Stimulated activated CD4-positive, alpha-beta T cell treated with anti-CD3 and anti-CD28 coated beads, Interleukin-12 subunit alpha, Interleukin-12 subunit beta, amount 100 ng/mL, for 4 hours (primary cell): ENCODE measurements around the gene CEP112.

ENCODE experiments used
- DNase-seq: peaks from one replicate; pipeline ENCODE4 v3.0.0-alpha.2; 2020

CEP112 gene

DNA sequence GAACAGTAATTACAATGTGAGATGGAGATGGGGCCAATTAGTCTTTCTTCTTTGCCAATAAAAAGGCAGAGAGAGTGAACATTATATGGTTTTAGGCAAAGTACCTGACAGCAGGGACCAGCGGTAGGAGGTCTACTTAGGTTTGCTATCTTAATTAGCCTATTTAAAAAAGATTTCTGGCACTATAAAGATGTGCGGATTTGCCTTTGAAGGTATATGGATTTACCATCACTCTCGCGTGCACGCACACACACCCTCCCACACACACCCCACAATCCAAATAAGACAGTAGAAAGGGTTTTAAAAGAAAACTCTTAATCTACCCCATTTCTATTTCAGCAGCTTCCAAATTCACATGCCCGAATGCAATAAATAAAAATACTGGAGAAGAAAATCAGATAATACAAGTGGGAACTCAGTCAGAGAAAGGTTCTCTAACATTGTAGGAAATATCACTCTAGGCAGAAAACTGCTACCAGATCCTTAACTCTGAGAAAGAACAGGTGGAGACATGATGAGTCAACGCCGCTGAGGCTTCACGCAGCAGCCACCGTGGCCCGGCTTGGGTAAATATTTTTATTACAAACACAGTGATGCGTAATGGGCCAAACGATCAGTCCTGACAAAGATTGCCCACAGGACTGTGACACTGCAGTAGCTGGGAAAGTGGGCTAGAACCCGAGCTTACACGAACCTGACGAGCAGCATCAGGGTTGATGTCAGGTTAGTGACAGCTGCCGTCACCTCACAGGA, 563.9 kb downstream of the CEP112 start:
- no peak for DNase-seq

DNA sequence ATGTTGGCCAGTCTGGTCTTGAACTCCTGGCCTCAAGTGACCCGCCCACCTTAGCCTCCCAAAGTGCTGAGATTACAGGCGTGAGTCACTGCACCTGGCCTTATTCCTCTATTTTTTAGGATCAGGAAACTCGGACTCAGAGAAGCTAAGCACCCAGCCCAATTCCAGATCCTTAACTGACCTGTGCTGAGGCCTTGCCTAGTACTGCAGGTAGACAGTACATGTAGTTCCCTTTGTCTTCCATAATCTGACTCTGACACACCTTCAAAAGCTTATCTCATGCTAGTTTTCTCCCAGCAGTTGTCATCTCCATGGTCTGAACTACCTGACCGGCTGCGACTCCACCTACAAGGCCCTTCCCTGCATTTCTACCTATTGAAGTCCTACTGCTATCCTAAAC, 564.8 kb downstream of the CEP112 start:
- DNase-seq = no peak

DNA sequence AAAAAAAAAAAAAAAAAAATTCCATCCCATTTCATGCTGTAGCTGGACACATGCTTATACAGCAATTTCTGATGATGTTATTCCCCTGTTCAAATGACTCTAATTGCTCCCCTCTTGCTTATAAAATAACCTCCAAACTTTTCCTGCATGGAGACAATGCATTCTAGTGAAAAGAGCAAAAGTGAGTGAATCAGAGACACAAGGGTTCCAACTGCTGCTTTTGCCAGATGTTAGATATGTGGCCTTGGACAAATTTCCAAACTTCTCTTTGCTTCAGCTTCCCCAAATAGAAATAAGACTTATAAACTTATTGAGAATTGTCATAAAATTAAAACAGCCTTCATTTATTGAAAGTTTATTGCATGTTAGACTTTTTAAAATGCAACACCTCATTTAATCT, 565.5 kb downstream of the CEP112 start:
- DNase-seq = no peak

DNA sequence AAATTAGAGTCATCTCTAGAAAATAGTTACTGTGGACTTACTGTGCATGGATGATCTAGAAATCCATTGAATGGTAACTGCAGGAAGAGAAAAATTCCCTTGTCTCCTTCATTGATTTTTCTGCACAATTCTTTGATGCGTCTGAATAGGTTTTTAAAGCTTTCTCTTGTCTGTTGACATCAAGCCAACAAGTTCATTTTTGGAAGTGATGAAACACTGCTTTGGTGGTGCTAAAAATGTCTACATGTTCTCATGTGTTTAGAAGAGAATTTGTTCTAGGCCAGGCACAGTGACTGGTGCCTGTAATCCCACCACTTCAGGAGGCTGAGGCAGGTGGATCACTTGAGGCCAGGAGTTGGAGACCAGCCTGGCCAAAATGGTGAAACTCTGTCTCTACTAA, 573.4 kb downstream of the CEP112 start:
- DNase-seq = no peak

DNA sequence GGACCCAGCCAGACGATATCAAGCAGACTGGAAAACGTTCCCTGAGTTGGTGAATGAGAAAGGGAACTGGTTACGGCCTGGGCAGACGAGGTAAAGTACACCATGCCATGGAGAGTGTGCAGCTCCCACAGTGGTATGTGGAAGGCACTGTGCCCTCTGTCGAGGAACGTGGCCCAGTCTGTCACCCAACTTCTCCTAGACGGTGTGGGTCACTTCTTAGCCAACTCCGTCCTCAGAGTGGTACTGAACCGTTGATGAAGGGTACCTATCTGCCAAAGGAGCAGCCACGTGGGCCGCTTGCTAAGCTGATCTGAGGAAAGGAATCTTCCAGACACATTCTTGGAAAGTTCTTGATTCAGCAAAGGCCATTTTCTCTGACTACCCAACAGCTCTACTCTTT, 574.4 kb downstream of the CEP112 start:
- DNase-seq = no peak

DNA sequence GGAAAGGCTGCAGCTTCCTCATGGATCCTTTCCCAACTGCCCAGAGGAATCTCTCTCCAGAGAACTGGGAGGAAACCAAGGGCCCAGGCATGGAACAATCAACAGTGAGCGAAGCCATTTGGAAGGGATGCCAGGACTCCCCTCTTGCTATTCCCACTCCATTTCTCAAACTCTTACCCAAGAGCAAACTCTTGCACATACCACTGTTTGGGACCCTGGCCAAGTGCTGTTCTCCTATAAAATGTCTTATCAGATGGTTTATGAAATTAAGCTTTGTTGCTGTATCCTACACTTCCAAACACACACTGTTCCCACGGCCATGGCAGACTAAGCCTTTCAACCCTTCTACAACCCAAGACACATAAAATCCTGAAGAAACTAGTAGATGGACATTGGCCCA, 582.2 kb downstream of the CEP112 start:
- DNase-seq = no peak

DNA sequence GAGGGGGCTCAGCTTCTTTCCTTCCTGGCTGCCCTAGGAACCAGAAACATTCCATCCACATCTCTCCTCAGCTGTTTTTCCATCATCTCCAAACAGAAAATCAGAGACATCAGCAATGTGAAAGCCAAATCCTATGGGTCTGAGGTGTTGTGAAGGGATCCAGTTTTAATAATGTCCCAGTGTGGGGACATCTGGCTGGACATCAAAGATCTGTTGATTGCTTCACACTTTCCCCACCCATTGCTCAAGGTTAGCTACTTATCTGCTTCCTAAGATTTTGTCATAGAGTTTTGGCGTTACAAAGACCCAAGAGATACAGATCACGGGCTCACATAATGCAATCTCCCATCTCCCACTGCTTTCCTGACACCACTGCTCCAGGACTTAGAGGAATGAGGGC, 582.6 kb downstream of the CEP112 start:
- DNase-seq = no peak

DNA sequence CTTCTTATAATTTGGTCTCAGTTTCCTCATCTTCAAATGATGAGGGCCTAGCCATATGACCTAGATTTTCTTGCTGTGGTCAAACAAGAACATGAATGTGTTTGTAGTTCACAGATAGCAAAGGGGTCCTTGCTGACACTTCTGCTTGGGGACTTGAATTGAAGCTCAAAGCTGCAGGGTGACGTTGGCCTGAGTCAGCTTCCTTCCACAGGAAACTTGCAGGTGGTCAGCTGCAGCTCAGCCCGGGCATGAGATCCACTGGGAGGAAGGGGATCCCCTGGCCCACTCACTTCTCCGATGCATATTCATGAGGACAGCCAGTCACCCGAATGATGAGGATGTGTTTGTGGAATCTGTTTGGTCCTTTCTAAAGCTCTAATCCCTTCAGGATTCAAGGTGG, 587.9 kb downstream of the CEP112 start:
- no peak for DNase-seq

DNA sequence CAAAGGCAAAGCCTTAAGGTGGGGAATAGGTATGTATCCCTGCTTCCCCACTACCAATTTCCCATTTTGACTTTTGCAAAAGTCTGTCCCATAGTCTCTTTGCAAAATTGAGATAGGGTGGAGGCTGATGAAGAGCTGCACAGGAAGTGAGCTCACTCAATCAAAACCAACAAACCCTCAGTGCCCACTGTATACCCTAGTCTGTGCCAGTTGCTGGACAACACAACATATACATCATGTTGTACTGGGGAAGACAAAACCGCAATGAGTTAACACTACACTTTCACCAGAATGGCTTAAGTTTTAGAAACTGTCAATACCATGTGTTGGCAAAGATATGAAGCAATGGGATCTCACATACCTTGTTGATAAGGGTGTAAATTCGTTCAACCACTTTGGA, 590.1 kb downstream of the CEP112 start:
- no peak for DNase-seq

DNA sequence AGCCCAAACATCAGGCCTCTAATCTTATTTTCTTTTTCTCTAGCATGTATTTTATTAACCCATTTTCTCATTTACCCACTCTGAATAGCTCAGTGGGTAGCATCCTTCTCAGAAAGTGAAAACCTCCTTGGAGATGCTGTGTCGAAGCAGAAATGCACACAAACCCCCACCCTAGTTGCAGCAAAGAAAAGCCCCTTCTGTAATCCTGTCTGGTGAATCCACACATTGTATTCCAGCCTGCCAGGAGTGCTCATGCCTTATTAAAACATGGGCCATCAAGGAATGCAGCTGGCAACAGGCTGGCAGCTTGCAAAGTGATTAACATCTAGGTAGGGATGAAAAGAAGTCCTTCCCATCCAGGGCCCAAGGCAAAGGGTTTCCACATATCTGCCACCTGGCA, 590.8 kb downstream of the CEP112 start:
- DNase-seq = no peak

DNA sequence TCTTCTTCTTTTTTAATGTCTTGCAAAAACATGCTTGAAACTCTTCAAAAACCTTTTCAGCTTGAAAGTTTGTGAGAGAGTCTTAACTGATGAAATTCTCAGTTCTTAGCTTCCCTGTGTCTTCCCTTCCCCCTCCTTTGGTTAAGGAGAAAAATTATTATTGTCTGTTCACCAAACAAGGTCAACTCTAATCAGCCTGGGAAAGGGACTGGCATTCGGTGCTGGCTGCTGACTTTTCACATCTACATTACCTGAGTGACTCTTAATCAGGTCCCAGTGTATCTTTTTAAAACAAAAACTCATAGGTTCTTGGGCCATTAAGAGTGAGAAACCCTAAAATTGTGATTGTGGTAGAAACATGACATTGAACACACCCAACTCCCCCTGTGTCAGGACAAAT, 591.4 kb downstream of the CEP112 start:
- no peak for DNase-seq

DNA sequence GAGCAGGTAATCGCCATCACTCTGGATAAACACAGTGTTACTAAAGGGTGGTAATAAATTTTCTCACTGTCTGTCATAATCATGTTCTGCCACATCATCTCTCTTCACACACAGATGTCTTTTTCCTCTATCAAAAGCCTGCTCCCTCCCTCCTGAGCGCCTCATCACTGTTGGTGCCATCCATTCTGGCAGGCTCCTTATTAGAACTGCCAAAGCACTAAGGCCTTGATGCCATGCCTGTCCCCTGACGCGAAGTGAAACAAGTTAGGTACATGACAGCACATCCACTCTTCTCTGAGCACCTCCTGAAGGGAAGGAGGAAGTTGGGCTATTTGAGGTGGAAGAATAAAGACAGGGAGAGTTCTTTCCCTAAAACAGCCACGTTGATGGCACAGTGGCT, 592.3 kb downstream of the CEP112 start:
- DNase-seq = no peak

DNA sequence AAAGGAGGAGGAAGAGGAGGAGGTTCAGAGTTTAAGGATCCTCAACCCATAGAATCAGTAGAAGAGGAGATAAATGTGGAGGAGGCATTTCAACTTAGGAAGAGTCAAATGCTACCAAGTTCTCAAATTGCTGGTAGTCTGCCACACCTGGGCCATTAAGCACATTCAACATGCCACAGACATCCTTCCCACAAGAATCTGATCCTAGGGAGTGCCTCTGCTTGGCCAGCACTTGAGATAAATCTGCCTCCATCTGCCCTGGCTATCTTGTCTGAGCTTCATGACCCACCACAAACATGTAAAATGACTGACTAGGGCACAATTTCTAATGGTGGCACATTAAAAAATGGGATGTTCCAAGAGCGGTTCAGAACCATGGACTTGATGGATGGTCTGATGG, 593.2 kb downstream of the CEP112 start:
- DNase-seq = no peak

DNA sequence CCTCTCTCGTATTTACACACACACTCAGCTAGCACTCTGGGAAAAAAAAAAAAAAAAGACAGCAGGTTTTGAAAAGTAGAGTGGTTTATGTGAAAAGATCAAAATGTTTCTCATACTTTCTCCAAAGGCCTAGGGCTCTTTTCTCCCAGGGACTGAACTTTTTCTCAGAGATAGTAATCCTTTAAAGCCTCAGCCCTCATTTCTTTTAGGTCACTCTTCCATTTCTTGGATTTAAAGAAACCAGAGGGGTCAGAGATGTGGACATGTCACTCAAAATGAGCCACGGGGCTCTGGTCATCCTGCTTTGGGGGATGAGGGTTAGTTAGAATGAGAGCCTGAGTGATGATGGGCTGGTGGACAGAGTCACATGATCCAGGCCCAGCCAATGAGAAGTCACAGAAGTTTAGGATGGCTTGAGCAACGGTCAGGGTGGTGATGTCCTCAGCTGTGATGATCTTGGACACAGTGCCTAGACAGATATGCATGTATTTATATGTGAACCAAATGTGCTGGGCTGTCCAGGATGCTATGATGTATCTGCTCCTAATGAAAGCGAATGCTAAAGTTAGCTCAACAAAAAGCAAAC, 596.8 kb downstream of the CEP112 start:
- no peak for DNase-seq

DNA sequence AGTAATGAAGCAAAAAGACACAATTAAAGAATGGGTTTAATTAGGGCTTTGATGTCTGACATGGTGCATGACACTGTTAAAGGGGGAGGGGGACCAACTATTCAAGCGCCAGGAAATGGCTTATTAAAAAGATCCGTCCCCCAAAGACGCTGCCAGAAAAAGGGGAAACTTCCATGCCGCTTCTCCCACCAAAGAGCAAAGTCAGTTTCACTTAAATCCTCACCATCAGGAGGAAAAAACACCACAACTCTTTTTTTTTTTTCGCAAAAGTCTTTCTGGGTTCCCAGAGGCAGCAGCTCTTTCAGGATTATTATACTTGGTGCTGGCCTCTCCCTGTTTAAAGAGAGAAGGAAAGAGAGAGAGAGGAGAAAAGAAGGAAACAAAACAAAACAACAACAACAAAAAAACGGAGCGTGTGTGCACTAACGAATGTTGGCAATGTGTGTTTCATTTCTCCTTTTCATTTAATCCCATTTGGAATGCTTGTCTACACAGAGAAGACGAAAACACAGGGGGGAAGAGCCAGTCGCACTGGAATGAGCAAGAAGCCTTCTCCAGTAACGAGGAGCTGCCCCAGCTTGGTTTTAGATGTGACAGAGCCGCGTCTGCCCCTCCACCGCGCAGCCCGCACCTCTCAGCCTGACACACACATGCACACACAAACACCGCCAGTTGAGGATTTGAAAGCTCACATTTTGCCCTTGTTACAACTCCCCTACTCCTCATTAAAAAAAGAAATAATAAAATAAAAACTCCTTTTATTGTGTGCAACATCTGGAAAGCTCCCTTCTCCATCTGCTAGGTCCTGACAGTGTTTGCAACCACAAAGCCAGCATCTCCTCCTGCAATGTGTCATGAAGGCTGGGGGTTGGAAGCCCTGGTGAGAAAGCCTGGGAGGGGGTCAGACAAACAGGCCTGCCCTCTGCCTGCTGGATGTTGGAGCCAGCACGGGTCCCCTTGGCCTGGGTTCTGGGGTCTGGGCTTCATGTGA, 597.8 kb downstream of the CEP112 start:
- DNase-seq = no peak

DNA sequence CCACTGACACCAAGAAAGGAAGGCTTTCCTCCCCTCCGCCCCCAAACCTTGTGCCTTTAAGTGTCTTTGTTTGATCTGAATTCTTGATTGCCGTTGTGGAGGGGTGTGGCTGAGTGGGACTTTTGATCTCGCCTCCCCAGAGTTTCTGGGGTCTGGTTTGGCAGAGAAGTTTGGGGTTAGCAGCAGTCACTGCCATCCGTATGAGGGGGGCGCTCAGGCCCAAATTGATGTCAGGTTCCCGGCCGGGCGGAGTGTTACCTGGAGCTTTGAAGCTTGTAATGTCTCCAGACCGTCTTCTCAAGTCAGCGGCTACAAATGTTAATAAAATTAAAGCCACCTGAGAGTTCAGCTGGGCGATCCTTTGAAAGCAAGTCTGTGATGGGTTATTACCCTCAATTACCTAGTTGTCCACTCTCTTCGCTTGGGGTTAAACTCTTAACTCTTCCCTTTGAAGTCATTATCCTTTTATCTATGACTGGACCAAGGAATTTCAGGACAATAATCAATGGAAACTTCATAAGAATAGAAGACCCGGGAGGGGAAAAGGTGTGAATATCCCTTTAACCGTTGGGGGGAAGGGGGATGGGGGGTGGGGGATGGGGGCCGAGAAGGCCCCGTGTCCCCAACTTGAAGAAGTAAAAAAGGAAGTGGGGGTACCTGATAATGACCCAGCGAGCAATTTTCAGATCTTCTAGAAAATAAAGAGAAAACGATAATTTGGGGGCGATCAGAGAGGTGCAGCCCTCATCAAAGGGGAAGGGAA, 598.7 kb downstream of the CEP112 start:
- no peak for DNase-seq

DNA sequence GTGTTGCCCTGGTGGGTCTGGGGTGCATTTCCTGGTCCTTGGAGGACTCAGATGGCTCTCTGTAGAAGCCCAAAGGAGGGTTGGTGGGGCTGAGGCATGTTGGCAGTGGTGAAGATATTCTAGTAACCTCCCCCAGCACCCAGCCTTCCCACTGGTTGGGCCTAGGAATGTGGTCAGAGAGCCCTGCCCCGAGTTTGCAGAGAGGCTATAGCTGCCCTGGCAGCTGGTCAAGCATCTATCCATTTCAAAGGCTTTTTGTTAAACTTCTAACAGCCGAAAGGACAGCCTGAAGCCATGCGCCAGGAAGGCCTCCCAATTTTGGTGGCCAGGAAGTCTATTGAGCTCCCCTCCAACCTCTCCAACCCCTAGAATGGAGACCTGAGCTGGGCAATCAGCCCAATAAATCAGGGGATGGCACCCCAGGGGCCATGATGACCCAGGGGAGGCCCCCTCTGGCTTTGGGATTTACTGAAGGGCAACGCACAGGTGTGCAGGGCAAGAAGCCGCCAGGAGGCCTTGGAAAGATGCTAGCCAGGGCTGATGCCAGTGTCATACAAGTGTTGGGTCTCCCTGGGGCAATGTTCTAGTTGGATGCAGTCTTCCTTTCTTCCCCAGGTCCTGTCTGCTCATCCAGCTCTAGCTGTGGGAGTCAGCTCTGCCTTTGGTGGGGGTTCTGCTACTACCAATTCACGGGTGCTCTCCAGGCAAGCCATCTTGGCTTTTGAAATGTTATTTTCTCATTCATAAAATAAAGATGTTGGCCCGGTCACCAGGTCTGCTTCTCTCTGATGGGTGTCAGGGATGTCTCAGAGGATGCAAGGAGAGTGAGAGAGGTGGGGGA, 599.6 kb downstream of the CEP112 start:
- DNase-seq = no peak

DNA sequence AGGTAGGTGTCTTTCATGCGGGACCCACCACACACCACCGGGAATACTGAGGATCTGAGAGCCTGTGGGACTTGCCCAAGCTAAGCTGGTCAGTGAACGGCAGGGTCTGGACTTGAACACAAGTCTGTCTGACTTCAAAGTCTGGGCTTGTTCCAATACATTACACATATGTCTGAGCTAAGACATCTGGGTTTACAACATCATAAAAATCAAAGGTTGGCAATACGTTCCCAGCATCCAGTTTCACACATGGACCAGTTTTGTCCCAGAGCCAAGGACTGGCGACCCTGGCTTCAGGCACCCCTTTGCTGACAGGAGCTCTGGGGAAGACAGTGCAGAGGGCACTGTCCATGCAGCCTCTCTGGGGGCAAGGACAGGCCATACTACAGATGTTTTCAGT, 602.6 kb downstream of the CEP112 start:
- DNase-seq = no peak

DNA sequence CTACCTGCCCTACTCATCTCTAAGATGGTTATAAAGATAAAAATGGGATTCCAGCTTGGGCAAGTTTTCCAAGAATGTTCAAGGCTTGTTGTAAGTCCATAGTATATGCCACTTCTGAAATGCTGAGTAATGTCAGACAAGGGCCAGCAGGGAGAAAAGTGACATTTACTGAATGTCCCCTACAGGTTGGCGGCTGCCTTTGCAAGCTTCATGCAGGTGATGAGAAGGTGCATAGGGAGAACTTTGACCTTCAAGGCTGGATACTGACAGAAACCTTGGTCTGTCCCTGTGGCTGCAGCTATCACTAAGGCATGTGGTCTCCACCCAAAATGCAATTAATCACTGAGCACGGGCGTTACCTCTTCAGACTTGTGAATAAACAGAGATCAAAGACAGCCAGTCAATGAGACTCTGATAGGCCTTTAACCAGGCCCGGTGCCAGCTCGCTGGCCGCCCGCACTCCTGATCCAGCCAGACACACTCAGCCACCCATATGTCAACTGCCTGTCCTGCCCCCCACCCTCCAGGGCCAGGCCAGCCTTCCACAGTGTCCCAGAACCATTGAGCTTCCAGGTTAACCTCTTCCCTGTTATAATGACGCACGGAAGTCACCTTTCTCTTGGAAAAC, 603.6 kb downstream of the CEP112 start:
- no peak for DNase-seq

DNA sequence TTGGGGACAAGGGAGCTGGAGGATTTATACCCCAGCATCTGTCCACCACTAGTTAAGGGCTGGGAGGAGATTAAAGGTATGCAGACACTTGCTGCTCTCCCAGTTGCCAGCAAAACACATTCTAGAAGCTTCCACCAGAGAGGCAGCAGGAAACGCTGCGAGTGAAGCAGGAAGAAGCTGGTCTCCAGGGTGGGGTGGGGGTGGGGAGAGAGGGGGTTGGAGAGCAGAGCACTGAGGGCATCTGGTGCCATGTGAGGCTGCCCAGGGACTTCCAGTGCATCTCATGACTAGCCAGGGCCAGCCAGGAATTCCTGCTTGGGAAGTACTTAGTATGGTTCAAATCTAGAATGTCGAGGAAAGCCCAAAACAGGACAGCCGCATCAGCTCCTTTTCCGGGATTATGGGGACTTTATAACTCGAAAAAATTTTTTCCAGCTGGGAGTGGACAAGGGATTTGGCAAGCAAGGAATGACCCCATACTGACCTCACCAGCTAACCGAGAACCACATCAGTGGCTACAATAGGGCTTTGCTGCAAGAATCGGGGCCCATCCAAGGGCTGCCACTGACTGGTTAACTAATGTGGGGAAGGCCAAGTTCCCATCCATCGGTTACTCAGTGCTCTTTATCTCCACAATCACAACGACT, 604.3 kb downstream of the CEP112 start:
- no peak for DNase-seq

DNA sequence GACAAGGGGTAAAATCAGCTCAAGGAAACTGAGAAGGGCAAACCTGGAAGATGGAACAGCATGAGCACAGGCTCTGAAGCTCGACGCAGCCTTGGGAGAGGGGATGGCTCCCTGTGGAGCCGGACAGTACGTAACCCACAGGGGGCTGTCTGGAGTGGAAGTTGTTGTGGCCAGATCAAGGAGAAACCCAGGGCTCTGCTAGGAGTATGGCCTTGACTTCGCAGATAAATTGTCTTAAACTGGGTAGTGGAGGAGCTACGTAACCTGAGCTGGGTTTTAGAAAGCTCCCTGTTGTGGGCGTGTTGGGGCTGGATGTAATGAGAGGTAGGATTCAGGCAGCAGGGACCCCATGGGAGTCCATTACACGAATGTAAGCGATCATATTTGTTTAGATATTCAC, 605.0 kb downstream of the CEP112 start:
- no peak for DNase-seq
